PC-3 (cell line): ENCODE data around the gene ABHD2.

ENCODE experiments used
- CTCF ChIP-seq: fragments of 300-600 bp; sonication (generic); conservative IDR thresholded peaks from 2 replicates; pipeline ENCODE4 v1.5.1; 2017; ENCODE audit warnings: antibody characterized with exemption, low read depth, mild to moderate bottlenecking, low read length
- EZH2 ChIP-seq: fragments of 300-600 bp; sonication (generic); IDR thresholded peaks from one replicate; pipeline ENCODE4 v1.6.1; 2017; ENCODE audit warnings: antibody characterized with exemption, mild to moderate bottlenecking, low read length; ENCODE audit not compliant: unreplicated experiment

- no peak for TF ChIP-seq CTCF
- no peak for TF ChIP-seq EZH2
Observed at GRCh38 chr15:89225588-89225987, 137.3 kb downstream of the ABHD2 start.
